IMR-90 (cell line): Measurements from ENCODE around the gene LRRC47. TPM values are rescaled to one million over a fixed set of nuclear protein-coding genes. Genes with fewer than 3 reads are reported as not detected.

ENCODE experiments used
- ATAC-seq: fragments of 200-7000 bp; cut with Tn5 transposase; 2 replicates; pipeline ENCODE4 v1.9.1; 2020; ENCODE audit warnings: low read depth, mild to moderate bottlenecking, moderate library complexity
- BruUV-seq: library from RNA; stranded (reverse); fragments of 400-500 nt; replicated peaks from 2 replicates; lab custom pipeline; 2021; lab: Mats Ljungman, UMichigan
- CTCF ChIA-PET: fragments of 300-600 bp; formaldehyde crosslinking; extraction: SDS; loops from one replicate; lab custom pipeline; 2021; ENCODE audit warnings: antibody characterized with exemption; lab: Yijun Ruan, JAX
- POLR2A ChIA-PET: fragments of 300-600 bp; sonication (Branson Sonifier 250); formaldehyde crosslinking; loops from one replicate; lab custom pipeline; 2022; ENCODE audit warnings: antibody characterized with exemption; ENCODE audit not compliant: unreplicated experiment; lab: Charles Lee
- DNase-seq: peaks from one replicate; pipeline ENCODE4 v3.0.0; 2013
- H2AFZ ChIP-seq: replicated peaks from 2 replicates; pipeline ENCODE3; 2013; ENCODE audit warnings: low read length, mild to moderate bottlenecking; ENCODE audit not compliant: poor library complexity
- H2AK5ac ChIP-seq: 2 replicates; pipeline ENCODE4 v1.6.1; 2013; ENCODE audit warnings: low read depth, low read length, inconsistent platforms
- H2AK9ac ChIP-seq: replicated peaks from 2 replicates; pipeline ENCODE3; 2013; ENCODE audit warnings: mild to moderate bottlenecking, low read depth, low read length, moderate library complexity; ENCODE audit not compliant: poor library complexity
- H2BK120ac ChIP-seq: 2 replicates; pipeline ENCODE4 v1.6.1; 2013; ENCODE audit warnings: low read depth, low read length, inconsistent platforms
- H2BK15ac ChIP-seq: 3 replicates; pipeline ENCODE4 v1.6.1; 2013; ENCODE audit warnings: low read depth, low read length, inconsistent platforms
- H2BK20ac ChIP-seq: 2 replicates; pipeline ENCODE4 v1.6.1; 2013; ENCODE audit warnings: low read depth, mild to moderate bottlenecking, inconsistent platforms, low read length, moderate library complexity
- H2BK5ac ChIP-seq: 2 replicates; pipeline ENCODE4 v1.6.1; 2013; ENCODE audit warnings: mild to moderate bottlenecking, low read depth, low read length, inconsistent platforms; ENCODE audit not compliant: poor library complexity, severe bottlenecking
- H3K14ac ChIP-seq: replicated peaks from 2 replicates; pipeline ENCODE4 v1.6.1; 2013; ENCODE audit warnings: low read depth, low read length, inconsistent platforms
- H3K18ac ChIP-seq: 2 replicates; pipeline ENCODE4 v1.6.1; 2013; ENCODE audit warnings: low read depth, low read length, control low read depth
- H3K23ac ChIP-seq: 2 replicates; pipeline ENCODE4 v1.6.1; 2013; ENCODE audit warnings: low read depth, low read length, inconsistent platforms
- H3K27ac ChIP-seq: 2 replicates; pipeline ENCODE4 v1.5.1; 2013; ENCODE audit warnings: mild to moderate bottlenecking, control low read depth, low read length; ENCODE audit not compliant: insufficient read depth
- H3K27me3 ChIP-seq: 2 replicates; pipeline ENCODE4 v1.6.1; 2013; ENCODE audit warnings: low read length; ENCODE audit not compliant: control insufficient read depth, insufficient read depth
- H3K36me3 ChIP-seq: 2 replicates; pipeline ENCODE4 v1.6.1; 2013; ENCODE audit warnings: low read length, mixed read lengths; ENCODE audit not compliant: control insufficient read depth, insufficient read depth
- H3K4ac ChIP-seq: 2 replicates; pipeline ENCODE4 v1.6.1; 2013; ENCODE audit warnings: low read depth, low read length, inconsistent platforms
- H3K4me1 ChIP-seq: 2 replicates; pipeline ENCODE4 v1.6.1; 2013; ENCODE audit warnings: low read length, mixed read lengths; ENCODE audit not compliant: control insufficient read depth, insufficient read depth
- H3K4me2 ChIP-seq: 2 replicates; pipeline ENCODE4 v1.6.1; 2013; ENCODE audit warnings: low read depth, mild to moderate bottlenecking, control low read depth, low read length, moderate library complexity
- H3K4me3 ChIP-seq: 2 replicates; pipeline ENCODE4 v1.5.1; 2013; ENCODE audit warnings: low read depth, mild to moderate bottlenecking, control low read depth, low read length, moderate library complexity; ENCODE audit not compliant: insufficient read depth
- H3K56ac ChIP-seq: 2 replicates; pipeline ENCODE4 v1.6.1; 2013; ENCODE audit warnings: low read length, inconsistent platforms; ENCODE audit not compliant: insufficient read depth; ENCODE audit errors: extremely low read depth
- H3K79me1 ChIP-seq, 2 experiments: 2 replicates each; pipeline ENCODE4 v1.6.1; 2013; ENCODE audit warnings: low read length in 2 of 2, inconsistent platforms in 1 of 2, low read depth in 1 of 2
- H3K9ac ChIP-seq: 2 replicates; pipeline ENCODE4 v1.6.1; 2013; ENCODE audit warnings: low read depth, low read length, control low read depth
- H3K9me1 ChIP-seq: 2 replicates; pipeline ENCODE4 v1.6.1; 2013; ENCODE audit warnings: low read length, inconsistent platforms; ENCODE audit not compliant: insufficient read depth
- H3K9me3 ChIP-seq: 2 replicates; pipeline ENCODE4 v1.6.1; 2013; ENCODE audit warnings: low read length; ENCODE audit not compliant: control insufficient read depth, insufficient read depth
- H4K20me1 ChIP-seq: 2 replicates; pipeline ENCODE4 v1.6.1; 2013; ENCODE audit warnings: low read length, inconsistent platforms; ENCODE audit not compliant: insufficient read depth
- H4K5ac ChIP-seq: 2 replicates; pipeline ENCODE4 v1.6.1; 2013; ENCODE audit warnings: mild to moderate bottlenecking, low read depth, low read length, control low read depth
- H4K8ac ChIP-seq, 2 experiments: 2 replicates each; pipeline ENCODE4 v1.6.1; 2013; ENCODE audit warnings: low read depth in 2 of 2, low read length in 2 of 2, control low read depth in 1 of 2, inconsistent platforms in 1 of 2
- H4K91ac ChIP-seq: 2 replicates; pipeline ENCODE4 v1.6.1; 2013; ENCODE audit warnings: low read depth, low read length, inconsistent platforms; ENCODE audit not compliant: insufficient read depth
- BHLHE40 ChIP-seq: fragments of 150-350 bp; IDR thresholded peaks from 2 replicates; pipeline ENCODE4 v1.6.1; 2016; ENCODE audit warnings: mild to moderate bottlenecking, low read depth, low read length
- CEBPB ChIP-seq: IDR thresholded peaks from 2 replicates; pipeline ENCODE4 v1.6.1; 2012; ENCODE audit warnings: low read depth, low read length, improper control_type of control experiment
- CHD1 ChIP-seq: IDR thresholded peaks from 2 replicates; pipeline ENCODE4 v1.6.1; 2012; ENCODE audit warnings: low read depth, low read length, improper control_type of control experiment
- CTCF ChIP-seq: conservative IDR thresholded peaks from 2 replicates; pipeline ENCODE4 v1.5.1; 2012; ENCODE audit warnings: mild to moderate bottlenecking, low read depth, low read length, improper control_type of control experiment
- ELK1 ChIP-seq: fragments of 150-350 bp; IDR thresholded peaks from 2 replicates; pipeline ENCODE4 v1.6.1; 2016; ENCODE audit warnings: low read depth, mild to moderate bottlenecking, low read length, moderate library complexity, borderline replicate concordance
- MAFK ChIP-seq: IDR thresholded peaks from 2 replicates; pipeline ENCODE4 v1.6.1; 2012; ENCODE audit warnings: low read depth, low read length, improper control_type of control experiment
- MAZ ChIP-seq: IDR thresholded peaks from 2 replicates; pipeline ENCODE4 v1.6.1; 2012; ENCODE audit warnings: low read depth, mild to moderate bottlenecking, low read length, improper control_type of control experiment, moderate library complexity, borderline replicate concordance
- MXI1 ChIP-seq: IDR thresholded peaks from 2 replicates; pipeline ENCODE4 v1.6.1; 2012; ENCODE audit warnings: low read depth, mild to moderate bottlenecking, low read length, moderate library complexity, borderline replicate concordance
- NFE2L2 ChIP-seq: fragments of 150-350 bp; IDR thresholded peaks from 2 replicates; pipeline ENCODE4 v1.6.1; 2016; ENCODE audit warnings: low read depth, mild to moderate bottlenecking, low read length
- RAD21 ChIP-seq: IDR thresholded peaks from 2 replicates; pipeline ENCODE4 v1.6.1; 2012; ENCODE audit warnings: low read length, improper control_type of control experiment
- RCOR1 ChIP-seq: IDR thresholded peaks from 2 replicates; pipeline ENCODE4 v1.6.1; 2012; ENCODE audit warnings: mild to moderate bottlenecking, low read length, improper control_type of control experiment; ENCODE audit not compliant: insufficient replicate concordance
- RFX5 ChIP-seq: IDR thresholded peaks from 2 replicates; pipeline ENCODE4 v1.8.0; 2012; ENCODE audit warnings: low read depth, mild to moderate bottlenecking, low read length, moderate library complexity
- SMC3 ChIP-seq: fragments of 150-350 bp; IDR thresholded peaks from 2 replicates; pipeline ENCODE4 v1.6.1; 2016; ENCODE audit warnings: low read depth, mild to moderate bottlenecking, antibody characterized with exemption, low read length, moderate library complexity
- USF2 ChIP-seq: fragments of 150-350 bp; IDR thresholded peaks from 2 replicates; pipeline ENCODE4 v1.6.1; 2017; ENCODE audit warnings: mild to moderate bottlenecking, antibody characterized with exemption, low read length, low read depth
- WGBS, 2 experiments: methylation state at CpG; one replicate each; pipeline versions ENCODE4 v1.1.5 to v1.1.7; 2013; ENCODE audit warnings: missing lambda C conversion rate in 2 of 2; ENCODE audit not compliant: insufficient read length in 1 of 2; ENCODE audit errors: extremely low coverage in 2 of 2; 5-methylcytosine and 5-hydroxymethylcytosine counted together
- dilution Hi-C: fragments of 300-500 bp; cut with HindIII; formaldehyde crosslinking; loops from one replicate; pipeline ENCODE4 v1.14.3; 2018; ENCODE audit warnings: low sequenced_read_pairs; ENCODE audit not compliant: unreplicated experiment
- in situ Hi-C: fragments of 300-500 bp; cut with MboI; formaldehyde crosslinking; loops from 3 replicates; pipeline ENCODE4 v1.14.3; 2019; ENCODE audit warnings: low sequenced_read_pairs, inconsistent platforms, mixed read lengths
- intact Hi-C: fragments of 100-400 bp; cut with micrococcal nuclease; formaldehyde crosslinking; loops from 2 replicates; pipeline ENCODE4 v1.10.0; 2022
- polyA plus RNA-seq, 3 experiments: library from polyadenylated mRNA; depleted of rRNA; stranded (reverse); fragments of >200 nt; gene quantifications; 2 replicates each; pipeline ENCODE4 v1.2.3, GENCODE V29; 2012; ENCODE audit warnings: low replicate concordance in 1 of 3
- total RNA-seq: library from RNA; depleted of rRNA; stranded (reverse); fragments of >200 nt; gene quantifications from 2 replicates; pipeline ENCODE4 v1.2.3, GENCODE V29; 2012

LRRC47 gene
- total and polyA plus RNA-seq, 2 of the 4 experiments (the other 2 are of a cell fraction), result 15.2 to 19.7 TPM

GRCh38 chr1:3756394-3756793, 39.9 kb downstream of the LRRC47 start:
- dilution Hi-C loops (no loop called here), intact Hi-C loops (no loop called here), in situ Hi-C loops (no loop called here)
- BruUV-seq, result no TSS peak
- Histone ChIP-seq H3K27ac (no peak overlapping the region), H3K4me1 (no peaks in the 10 kb centered on the region), H3K18ac (no peak overlapping the region), H4K91ac (no peak overlapping the region), H2BK20ac (no peak overlapping the region), H3K4me3 (no peak overlapping the region), H3K23ac (no peak overlapping the region), H3K9me1 (no peaks in the 10 kb centered on the region), H2BK120ac (no peak overlapping the region), H2AK9ac (no peak overlapping the region), H4K5ac (no peak overlapping the region), H4K20me1 (no peaks in the 10 kb centered on the region), H3K4ac (no peak overlapping the region), H3K9me3 (peaks cover 2% of the 10 kb centered on the region), H2AFZ (peak overlapping the region; percentile 32), H3K4me2 (no peak overlapping the region), H2BK15ac (no peak overlapping the region), H3K27me3 (peaks cover 35% of the 10 kb centered on the region), H3K36me3 (no peaks in the 10 kb centered on the region), H4K8ac (no peak overlapping the region), H3K56ac (no peak overlapping the region), H2AK5ac (no peak overlapping the region), H3K14ac (no peak overlapping the region), H3K9ac (no peak overlapping the region), H3K79me1 (no peaks in the 10 kb centered on the region), H2BK5ac (no peak overlapping the region)
- POLR2A ChIA-PET, result no interaction called here
- TF ChIP-seq CHD1, result no peak
- no peak for TF ChIP-seq MAZ
- no peak for TF ChIP-seq RFX5
- no peak for TF ChIP-seq MXI1
- TF ChIP-seq RAD21, result no peak
- TF ChIP-seq CTCF, result no peak
- no peak for TF ChIP-seq ELK1
- TF ChIP-seq SMC3, result no peak
- no peak for TF ChIP-seq RCOR1
- TF ChIP-seq USF2, result no peak
- no peak for TF ChIP-seq MAFK
- no peak for TF ChIP-seq BHLHE40
- TF ChIP-seq CEBPB, result no peak
- no peak for TF ChIP-seq NFE2L2
- 69% methylated on average over 9 of the region's 21 CpGs; no CpG with 5 or more reads in 1 of the 2 experiments for WGBS, 2 experiments
- ATAC-seq (no peak), DNase-seq (no peak)
- CTCF ChIA-PET, result no interaction called here
